Mammary epithelial cell (primary cell): Measurements from ENCODE around the gene ZNF670.
"Not testable (repeated sequence)": the region's sequence is repeated elsewhere in the genome, so short reads cannot be mapped to it uniquely, and the experiment has no call there.

ENCODE experiments used
- EZH2 ChIP-seq: IDR thresholded peaks from 2 replicates; pipeline ENCODE4 v1.6.1; 2012; ENCODE audit warnings: low read length, inconsistent platforms, borderline replicate concordance
- TF ChIP-seq, protein P1 (sequence below), 2 donors: IDR thresholded peaks in 1 of 2; conservative IDR thresholded peaks in 1 of 2; 2 replicates each; pipeline ENCODE4 v1.5.1; 2011 to 2012; ENCODE audit warnings: inconsistent platforms in 2 of 2, low read length in 2 of 2, mild to moderate bottlenecking in 2 of 2, control low read depth in 1 of 2, low read depth in 1 of 2; ENCODE audit not compliant: insufficient read depth in 1 of 2; ENCODE audit errors: extremely low read depth in 1 of 2

DNA sequence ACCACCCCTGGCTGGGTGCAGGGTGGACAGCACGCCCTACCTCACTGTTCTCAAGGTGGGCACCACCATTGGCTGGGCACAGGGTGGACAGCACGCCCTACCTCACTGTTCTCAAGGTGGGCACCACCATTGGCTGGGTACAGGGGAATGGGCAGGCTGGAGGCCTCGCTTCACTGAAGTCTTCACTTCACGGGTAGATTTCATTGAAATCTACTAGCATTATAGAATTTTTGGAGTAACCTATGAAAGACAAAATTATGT lies 41.7 kb upstream of the ZNF670 start:
- TF ChIP-seq, protein P1, sequence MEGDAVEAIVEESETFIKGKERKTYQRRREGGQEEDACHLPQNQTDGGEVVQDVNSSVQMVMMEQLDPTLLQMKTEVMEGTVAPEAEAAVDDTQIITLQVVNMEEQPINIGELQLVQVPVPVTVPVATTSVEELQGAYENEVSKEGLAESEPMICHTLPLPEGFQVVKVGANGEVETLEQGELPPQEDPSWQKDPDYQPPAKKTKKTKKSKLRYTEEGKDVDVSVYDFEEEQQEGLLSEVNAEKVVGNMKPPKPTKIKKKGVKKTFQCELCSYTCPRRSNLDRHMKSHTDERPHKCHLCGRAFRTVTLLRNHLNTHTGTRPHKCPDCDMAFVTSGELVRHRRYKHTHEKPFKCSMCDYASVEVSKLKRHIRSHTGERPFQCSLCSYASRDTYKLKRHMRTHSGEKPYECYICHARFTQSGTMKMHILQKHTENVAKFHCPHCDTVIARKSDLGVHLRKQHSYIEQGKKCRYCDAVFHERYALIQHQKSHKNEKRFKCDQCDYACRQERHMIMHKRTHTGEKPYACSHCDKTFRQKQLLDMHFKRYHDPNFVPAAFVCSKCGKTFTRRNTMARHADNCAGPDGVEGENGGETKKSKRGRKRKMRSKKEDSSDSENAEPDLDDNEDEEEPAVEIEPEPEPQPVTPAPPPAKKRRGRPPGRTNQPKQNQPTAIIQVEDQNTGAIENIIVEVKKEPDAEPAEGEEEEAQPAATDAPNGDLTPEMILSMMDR (conservative IDR thresholded peaks at IDR 0.05 in 1 of 2, IDR thresholded peaks at IDR 0.05 in 1 of 2; ENCODE audit: extremely low read depth in 1 of 2, insufficient read depth in 1 of 2, low read depth in 1 of 2, low read length in 2 of 2) = not testable (repeated sequence)
- not testable (repeated sequence) for TF ChIP-seq EZH2
